Progenitor cell of endocrine pancreas (in vitro differentiated cells): Measurements from ENCODE around the gene SPIRE1. TPM values are rescaled to one million over a fixed set of nuclear protein-coding genes. Genes with fewer than 3 reads are reported as not detected.
"Not testable (repeated sequence)": the region's sequence is repeated elsewhere in the genome, so short reads cannot be mapped to it uniquely, and the experiment has no call there.

ENCODE experiments used
- DNase-seq: peaks from one replicate; pipeline ENCODE4 v3.0.0; 2021; ENCODE audit warnings: low spot score; ENCODE audit not compliant: unreplicated experiment
- H3K27ac Mint-ChIP-seq: 2 replicates; pipeline ENCODE4 v1.8.0; 2021; ENCODE audit warnings: mild to moderate bottlenecking, moderate library complexity, mixed read lengths
- H3K27me3 Mint-ChIP-seq: 2 replicates; pipeline ENCODE4 v1.8.0; 2021; ENCODE audit warnings: mixed read lengths
- H3K36me3 Mint-ChIP-seq: 2 replicates; pipeline ENCODE4 v1.8.0; 2022; ENCODE audit warnings: mixed read lengths; ENCODE audit not compliant: insufficient read depth
- H3K4me1 Mint-ChIP-seq: 2 replicates; pipeline ENCODE4 v1.8.0; 2021; ENCODE audit warnings: low read depth, mixed read lengths
- H3K4me3 Mint-ChIP-seq: 2 replicates; pipeline ENCODE4 v1.8.0; 2021; ENCODE audit warnings: low read depth, mild to moderate bottlenecking, moderate library complexity, mixed read lengths
- H3K9me3 Mint-ChIP-seq: 2 replicates; pipeline ENCODE4 v1.8.0; 2021; ENCODE audit warnings: low read depth, mixed read lengths
- CTCF ChIP-seq: fragments of 200-600 bp; sonication (generic); IDR thresholded peaks from one replicate; pipeline ENCODE4 v1.5.0; 2021; ENCODE audit warnings: antibody characterized with exemption, mild to moderate bottlenecking; ENCODE audit not compliant: unreplicated experiment
- total RNA-seq: library from RNA; stranded (reverse); gene quantifications from 2 replicates; pipeline ENCODE4 v1.2.1, GENCODE V29; 2021

The SPIRE1 gene
- total RNA-seq, 1 donor from 2014 or later, result 24.6 TPM

- TF ChIP-seq CTCF, result no peak
- H3K4me3 Mint-ChIP-seq, result no peak overlapping the region
- peaks cover 8% of the 10 kb centered on the region for H3K4me1 Mint-ChIP-seq
- no peaks in the 10 kb centered on the region for H3K9me3 Mint-ChIP-seq
- DNase-seq, result no peak
- H3K36me3 Mint-ChIP-seq, result no peaks in the 10 kb centered on the region
- H3K27me3 Mint-ChIP-seq, result no peaks in the 10 kb centered on the region
- peak overlapping the region; percentile 11 for H3K27ac Mint-ChIP-seq
These were observed 12.1 kb downstream of the SPIRE1 start for GRCh38 chr18:12645751-12646203.

GRCh38 chr18:12645254-12645653, 12.7 kb downstream of the SPIRE1 start:
- Mint-ChIP-seq H3K9me3 (no peaks in the 10 kb centered on the region), H3K4me3 (no peak overlapping the region), H3K27ac (no peak overlapping the region), H3K4me1 (peaks cover 13% of the 10 kb centered on the region), H3K27me3 (no peaks in the 10 kb centered on the region), H3K36me3 (no peaks in the 10 kb centered on the region)
- no peak for TF ChIP-seq CTCF
- no peak for DNase-seq

- not testable (repeated sequence) for H3K36me3 Mint-ChIP-seq, H3K9me3 Mint-ChIP-seq, H3K4me3 Mint-ChIP-seq, H3K27ac Mint-ChIP-seq, H3K27me3 Mint-ChIP-seq, DNase-seq
- H3K4me1 Mint-ChIP-seq, result peaks cover 14% of the 10 kb centered on the region
These were observed 14.2 kb downstream of the SPIRE1 start for GRCh38 chr18:12643756-12644155.

- no peak overlapping the region for H3K27ac Mint-ChIP-seq
- no peaks in the 10 kb centered on the region for H3K27me3 Mint-ChIP-seq
- H3K9me3 Mint-ChIP-seq, result no peaks in the 10 kb centered on the region
- H3K4me1 Mint-ChIP-seq, result peaks cover 14% of the 10 kb centered on the region
- DNase-seq, result no peak
- TF ChIP-seq CTCF, result no peak
- no peak overlapping the region for H3K4me3 Mint-ChIP-seq
- no peaks in the 10 kb centered on the region for H3K36me3 Mint-ChIP-seq
These were observed 17.1 kb downstream of the SPIRE1 start for GRCh38 chr18:12640881-12641200.

GRCh38 chr18:12639990-12640880, 17.7 kb downstream of the SPIRE1 start:
- DNase-seq, result no peak
- no peak for TF ChIP-seq CTCF
- H3K36me3 Mint-ChIP-seq, result no peaks in the 10 kb centered on the region
- no peaks in the 10 kb centered on the region for H3K27me3 Mint-ChIP-seq
- peaks cover 9% of the 10 kb centered on the region for H3K4me1 Mint-ChIP-seq
- no peak overlapping the region for H3K4me3 Mint-ChIP-seq
- H3K27ac Mint-ChIP-seq, result no peak overlapping the region
- H3K9me3 Mint-ChIP-seq, result no peaks in the 10 kb centered on the region

- TF ChIP-seq CTCF, result no peak
- Mint-ChIP-seq H3K36me3 (peaks cover 1% of the 10 kb centered on the region), H3K4me1 (peaks cover 8% of the 10 kb centered on the region), H3K9me3 (no peaks in the 10 kb centered on the region), H3K27me3 (no peaks in the 10 kb centered on the region), H3K27ac (no peak overlapping the region), H3K4me3 (no peak overlapping the region)
- no peak for DNase-seq
These were observed 19.2 kb downstream of the SPIRE1 start for GRCh38 chr18:12638644-12639124.
